HepG2 (cell line): ENCODE measurements around the gene ZNF786. TPM values are rescaled to one million over a fixed set of nuclear protein-coding genes. Genes with fewer than 3 reads are reported as not detected.

ENCODE experiments used
- CHD4 ChIP-seq: fragments of 200-600 bp; sonication (generic); IDR thresholded peaks from 2 replicates; pipeline ENCODE4 v1.7.0; 2017; ENCODE audit warnings: mild to moderate bottlenecking, low read length, borderline replicate concordance
- EED ChIP-seq: sonication (generic); formaldehyde crosslinking; IDR thresholded peaks from 2 replicates; pipeline ENCODE4 v1.5.0; 2020; ENCODE audit warnings: mild to moderate bottlenecking, missing genetic modification reagents
- GLI4 ChIP-seq: sonication (generic); formaldehyde crosslinking; IDR thresholded peaks from 2 replicates; pipeline ENCODE4 v1.5.1; 2020; ENCODE audit warnings: missing genetic modification reagents, mild to moderate bottlenecking, moderate library complexity, borderline replicate concordance
- JUN ChIP-seq: sonication (generic); formaldehyde crosslinking; IDR thresholded peaks from 2 replicates; pipeline ENCODE4 v1.4.0; 2020; ENCODE audit warnings: mild to moderate bottlenecking, missing genetic modification reagents
- PITX1 ChIP-seq: sonication (generic); formaldehyde crosslinking; IDR thresholded peaks from 2 replicates; pipeline ENCODE4 v1.5.1; 2020; ENCODE audit warnings: mild to moderate bottlenecking, missing genetic modification reagents
- PTBP1 ChIP-seq: fragments of 200-400 bp; formaldehyde crosslinking; IDR thresholded peaks from 2 replicates; pipeline ENCODE4 v1.6.1; 2018; ENCODE audit warnings: low read length, low read depth; ENCODE audit not compliant: poor library complexity, severe bottlenecking
- RAD21 ChIP-seq: fragments of 450-650 bp; formaldehyde crosslinking; IDR thresholded peaks from 2 replicates; pipeline ENCODE4 v1.5.0; 2020; ENCODE audit warnings: mild to moderate bottlenecking
- TFDP1 ChIP-seq: IDR thresholded peaks from 2 replicates; pipeline ENCODE4 v1.6.1; 2016; ENCODE audit warnings: missing compliant biosample characterization, missing genetic modification reagents, borderline replicate concordance
- ZFP41 ChIP-seq: sonication (generic); formaldehyde crosslinking; IDR thresholded peaks from 2 replicates; pipeline ENCODE4 v1.4.0; 2020; ENCODE audit warnings: mild to moderate bottlenecking, missing genetic modification reagents, borderline replicate concordance
- ZNF597 ChIP-seq: sonication (generic); formaldehyde crosslinking; IDR thresholded peaks from 2 replicates; pipeline ENCODE4 v1.5.0; 2020; ENCODE audit warnings: missing genetic modification reagents
- ZNF598 ChIP-seq: sonication (generic); formaldehyde crosslinking; IDR thresholded peaks from 2 replicates; pipeline ENCODE4 v1.5.1; 2020; ENCODE audit warnings: mild to moderate bottlenecking, missing genetic modification reagents, borderline replicate concordance
- ZNF652 ChIP-seq: IDR thresholded peaks from 2 replicates; pipeline ENCODE4 v1.6.1; 2016; ENCODE audit warnings: low read depth, borderline replicate concordance
- ZNF746 ChIP-seq: sonication (generic); formaldehyde crosslinking; IDR thresholded peaks from 2 replicates; pipeline ENCODE4 v1.8.0; 2022; ENCODE audit warnings: mild to moderate bottlenecking, missing genetic modification reagents
- ZNF770 ChIP-seq: sonication (generic); formaldehyde crosslinking; IDR thresholded peaks from 2 replicates; pipeline ENCODE4 v1.5.0; 2020; ENCODE audit warnings: mild to moderate bottlenecking, missing genetic modification reagents
- ZNF839 ChIP-seq: sonication (generic); formaldehyde crosslinking; IDR thresholded peaks from 2 replicates; pipeline ENCODE4 v1.4.0; 2020; ENCODE audit warnings: missing genetic modification reagents, mild to moderate bottlenecking, borderline replicate concordance
- polyA plus RNA-seq, 8 experiments: library from polyadenylated mRNA; depleted of rRNA in 3 of 8; stranded (reverse) in 7 of 8; unstranded in 1 of 8; fragments of >200 nt; fragmentation: Illumina TruSeq in 4 of 8; extraction: Trizol in 4 of 8; gene quantifications; 2 replicates each; pipeline versions ENCODE4 v1.2.1 to v1.2.3, GENCODE V29; 2011 to 2016; ENCODE audit warnings: low read depth in 4 of 8, missing spikeins in 1 of 8, mixed read lengths in 1 of 8; ENCODE audit not compliant: insufficient read depth in 1 of 8
- total RNA-seq, 5 experiments: library from RNA; depleted of rRNA; stranded (reverse); fragments of >200 nt; fragmentation: Illumina TruSeq; extraction: Trizol; gene quantifications; 2 replicates each; pipeline ENCODE4 v1.2.3, GENCODE V29; 2016; ENCODE audit warnings: low read depth in 1 of 5
- TF ChIP-seq, protein P1 (sequence below): sonication (generic); formaldehyde crosslinking; IDR thresholded peaks from 2 replicates; pipeline ENCODE4 v1.5.0; 2020; ENCODE audit warnings: mild to moderate bottlenecking, low read depth, missing genetic modification reagents, borderline replicate concordance
- TF ChIP-seq, protein P2 (sequence below): IDR thresholded peaks from 2 replicates; pipeline ENCODE4 v1.6.1; 2012; ENCODE audit warnings: low read length, improper control_type of control experiment
- TF ChIP-seq, protein P3 (sequence below): sonication (generic); formaldehyde crosslinking; IDR thresholded peaks from 2 replicates; pipeline ENCODE4 v1.8.1; 2023; ENCODE audit warnings: missing genetic modification reagents, inconsistent platforms, borderline replicate concordance

Gene ZNF786
- total and polyA plus RNA-seq, 2 of the 13 experiments (the other 11 are each of a cell fraction or from before 2014, with no cell fraction given) = 2.0 to 4.0 TPM

- TF ChIP-seq ZNF597 (CRISPR knock-in tag) (0 out of 2 replicates have a peak, but pooled peaks have one; percentile 74), ZNF839 (CRISPR knock-in tag) (peak; percentile 68; the same call in 1 of the 2 replicates), ZNF770 (CRISPR knock-in tag) (peak; percentile 67; the same call in 1 of the 2 replicates), ZNF746 (CRISPR knock-in tag) (peak; percentile 53), ZFP41 (no peak), PTBP1 (no peak), CHD4 (no peak), EED (CRISPR knock-in tag) (peak; percentile 92), GLI4 (CRISPR knock-in tag) (peak; percentile 15; the same call in 1 of the 2 replicates), RAD21 (CRISPR knock-in tag) (peak; percentile 85; the same call in 1 of the 2 replicates), JUN (CRISPR knock-in tag) (peak; percentile 73), ZNF652 (no peak; the same call in 1 of the 2 replicates), TFDP1 (CRISPR knock-in tag) (no peak; the same call in 1 of the 2 replicates), ZNF598 (CRISPR knock-in tag) (no peak), PITX1 (CRISPR knock-in tag) (peak; percentile 49; the same call in 1 of the 2 replicates)
- TF ChIP-seq, protein P1, sequence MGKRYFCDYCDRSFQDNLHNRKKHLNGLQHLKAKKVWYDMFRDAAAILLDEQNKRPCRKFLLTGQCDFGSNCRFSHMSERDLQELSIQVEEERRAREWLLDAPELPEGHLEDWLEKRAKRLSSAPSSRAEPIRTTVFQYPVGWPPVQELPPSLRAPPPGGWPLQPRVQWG (CRISPR knock-in tag) = no peak
- TF ChIP-seq, protein P2, sequence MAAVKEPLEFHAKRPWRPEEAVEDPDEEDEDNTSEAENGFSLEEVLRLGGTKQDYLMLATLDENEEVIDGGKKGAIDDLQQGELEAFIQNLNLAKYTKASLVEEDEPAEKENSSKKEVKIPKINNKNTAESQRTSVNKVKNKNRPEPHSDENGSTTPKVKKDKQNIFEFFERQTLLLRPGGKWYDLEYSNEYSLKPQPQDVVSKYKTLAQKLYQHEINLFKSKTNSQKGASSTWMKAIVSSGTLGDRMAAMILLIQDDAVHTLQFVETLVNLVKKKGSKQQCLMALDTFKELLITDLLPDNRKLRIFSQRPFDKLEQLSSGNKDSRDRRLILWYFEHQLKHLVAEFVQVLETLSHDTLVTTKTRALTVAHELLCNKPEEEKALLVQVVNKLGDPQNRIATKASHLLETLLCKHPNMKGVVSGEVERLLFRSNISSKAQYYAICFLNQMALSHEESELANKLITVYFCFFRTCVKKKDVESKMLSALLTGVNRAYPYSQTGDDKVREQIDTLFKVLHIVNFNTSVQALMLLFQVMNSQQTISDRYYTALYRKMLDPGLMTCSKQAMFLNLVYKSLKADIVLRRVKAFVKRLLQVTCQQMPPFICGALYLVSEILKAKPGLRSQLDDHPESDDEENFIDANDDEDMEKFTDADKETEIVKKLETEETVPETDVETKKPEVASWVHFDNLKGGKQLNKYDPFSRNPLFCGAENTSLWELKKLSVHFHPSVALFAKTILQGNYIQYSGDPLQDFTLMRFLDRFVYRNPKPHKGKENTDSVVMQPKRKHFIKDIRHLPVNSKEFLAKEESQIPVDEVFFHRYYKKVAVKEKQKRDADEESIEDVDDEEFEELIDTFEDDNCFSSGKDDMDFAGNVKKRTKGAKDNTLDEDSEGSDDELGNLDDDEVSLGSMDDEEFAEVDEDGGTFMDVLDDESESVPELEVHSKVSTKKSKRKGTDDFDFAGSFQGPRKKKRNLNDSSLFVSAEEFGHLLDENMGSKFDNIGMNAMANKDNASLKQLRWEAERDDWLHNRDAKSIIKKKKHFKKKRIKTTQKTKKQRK = no peak
- TF ChIP-seq, protein P3, sequence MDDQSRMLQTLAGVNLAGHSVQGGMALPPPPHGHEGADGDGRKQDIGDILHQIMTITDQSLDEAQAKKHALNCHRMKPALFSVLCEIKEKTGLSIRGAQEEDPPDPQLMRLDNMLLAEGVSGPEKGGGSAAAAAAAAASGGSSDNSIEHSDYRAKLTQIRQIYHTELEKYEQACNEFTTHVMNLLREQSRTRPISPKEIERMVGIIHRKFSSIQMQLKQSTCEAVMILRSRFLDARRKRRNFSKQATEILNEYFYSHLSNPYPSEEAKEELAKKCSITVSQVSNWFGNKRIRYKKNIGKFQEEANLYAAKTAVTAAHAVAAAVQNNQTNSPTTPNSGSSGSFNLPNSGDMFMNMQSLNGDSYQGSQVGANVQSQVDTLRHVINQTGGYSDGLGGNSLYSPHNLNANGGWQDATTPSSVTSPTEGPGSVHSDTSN (CRISPR knock-in tag) = no peak
Measured at GRCh38 chr7:149125863-149126661, 35.5 kb upstream of the ZNF786 start, which contains the start of gene ZNF425 (continued).
